Neuron (in vitro differentiated cells): ENCODE results near the gene IQCM.
"Not testable (repeated sequence)": the region's sequence is repeated elsewhere in the genome, so short reads cannot be mapped to it uniquely, and the experiment has no call there.

Experiments used
- H2AFZ ChIP-seq: one replicate; pipeline ENCODE4 v1.6.1; 2013; ENCODE audit warnings: low read depth, mild to moderate bottlenecking, inconsistent platforms, low read length, moderate library complexity
- H3K27me3 ChIP-seq: one replicate; pipeline ENCODE4 v1.6.1; 2013; ENCODE audit warnings: low read length; ENCODE audit not compliant: insufficient read depth
- H3K36me3 ChIP-seq: one replicate; pipeline ENCODE4 v1.6.1; 2013; ENCODE audit warnings: low read length; ENCODE audit not compliant: insufficient read depth
- H3K4me1 ChIP-seq: one replicate; pipeline ENCODE4 v1.6.1; 2013; ENCODE audit warnings: low read length; ENCODE audit not compliant: insufficient read depth
- H3K4me3 ChIP-seq: 2 replicates; pipeline ENCODE4 v1.5.1; 2013; ENCODE audit warnings: mild to moderate bottlenecking, low read length, moderate library complexity
- H3K9me3 ChIP-seq: one replicate; pipeline ENCODE4 v1.6.1; 2013; ENCODE audit warnings: low read length

IQCM gene

GRCh38 chr4:149511558-149512298, 303.9 kb downstream of the IQCM start:
- Histone ChIP-seq H3K4me1 (no peaks in the 10 kb centered on the region), H3K27me3 (no peaks in the 10 kb centered on the region), H2AFZ (no peak overlapping the region), H3K36me3 (no peaks in the 10 kb centered on the region), H3K4me3 (no peak overlapping the region), H3K9me3 (no peaks in the 10 kb centered on the region)

- not testable (repeated sequence) for H2AFZ ChIP-seq, H3K4me1 ChIP-seq, H3K27me3 ChIP-seq, H3K9me3 ChIP-seq, H3K36me3 ChIP-seq, H3K4me3 ChIP-seq
Measured at GRCh38 chr4:149507309-149507708, 308.3 kb downstream of the IQCM start.

DNA sequence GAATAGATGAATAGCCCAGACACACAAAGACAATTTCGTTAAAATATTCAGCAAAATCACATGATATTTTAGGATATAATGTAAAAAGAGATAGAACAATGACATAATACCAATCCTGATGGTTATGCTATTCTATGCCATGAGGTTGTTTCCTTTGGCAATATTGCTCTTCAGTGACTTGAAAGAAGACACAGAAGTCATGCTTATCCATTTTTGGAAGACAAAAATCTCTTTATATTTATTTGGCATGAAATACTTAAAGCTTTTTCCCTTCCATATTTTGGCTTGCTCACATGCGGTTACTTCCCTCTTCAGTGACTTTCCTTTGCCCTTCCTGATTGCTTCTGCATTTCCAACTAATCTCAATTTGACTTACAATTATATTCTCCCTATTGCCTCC, 314.8 kb downstream of the IQCM start:
- H3K36me3 ChIP-seq: no peaks in the 10 kb centered on the region
- H3K4me1 ChIP-seq: no peaks in the 10 kb centered on the region
- H3K27me3 ChIP-seq: no peaks in the 10 kb centered on the region
- no peaks in the 10 kb centered on the region for H3K9me3 ChIP-seq
- no peak overlapping the region for H2AFZ ChIP-seq
- no peak overlapping the region for H3K4me3 ChIP-seq

DNA sequence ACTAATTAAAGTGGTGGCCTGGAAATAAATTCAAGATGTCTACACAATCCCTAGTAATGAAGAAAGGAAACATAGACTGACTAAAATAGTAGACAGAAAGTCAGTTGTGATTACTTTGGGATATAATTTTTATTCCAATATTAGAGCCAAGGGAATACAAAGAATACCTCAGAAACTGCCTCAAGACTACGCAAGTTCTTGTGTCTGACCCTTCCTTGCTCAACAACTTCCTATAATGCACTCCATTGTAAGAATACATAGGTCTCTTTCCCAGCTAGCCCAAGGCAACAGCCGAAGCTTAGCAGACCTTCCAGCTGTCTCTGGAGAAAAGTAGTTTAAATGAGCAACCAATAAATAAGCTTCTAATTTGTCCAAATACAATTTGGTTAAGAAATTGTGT, 315.9 kb downstream of the IQCM start:
- Histone ChIP-seq H2AFZ (no peak overlapping the region), H3K27me3 (no peaks in the 10 kb centered on the region), H3K36me3 (no peaks in the 10 kb centered on the region), H3K4me3 (no peak overlapping the region), H3K4me1 (no peaks in the 10 kb centered on the region), H3K9me3 (no peaks in the 10 kb centered on the region)

DNA sequence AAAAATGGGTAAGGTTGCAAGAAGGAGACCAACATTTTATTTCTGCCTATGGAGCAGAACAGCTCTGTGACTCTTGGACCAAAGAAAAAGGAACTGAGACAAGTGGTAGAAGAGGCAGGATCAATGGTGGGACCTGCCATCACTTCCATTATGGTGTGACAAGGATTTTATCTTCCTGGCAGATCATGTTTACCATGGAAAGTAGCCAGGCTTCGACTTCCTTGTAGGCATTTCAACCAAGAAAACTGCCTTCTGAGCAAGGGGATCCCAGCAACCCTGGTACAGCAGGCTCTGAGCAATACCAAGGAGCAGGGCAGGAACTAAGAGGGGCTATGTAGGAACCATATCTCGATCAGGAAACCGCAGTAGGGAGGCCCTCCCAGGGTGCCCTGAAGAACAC, 317.4 kb downstream of the IQCM start:
- Histone ChIP-seq H3K9me3 (no peaks in the 10 kb centered on the region), H2AFZ (no peak overlapping the region), H3K4me1 (no peaks in the 10 kb centered on the region), H3K36me3 (no peaks in the 10 kb centered on the region), H3K27me3 (no peaks in the 10 kb centered on the region), H3K4me3 (no peak overlapping the region)

GRCh38 chr4:149493492-149493891, 322.2 kb downstream of the IQCM start:
- H3K27me3 ChIP-seq: no peaks in the 10 kb centered on the region
- H3K4me3 ChIP-seq: no peak overlapping the region
- no peaks in the 10 kb centered on the region for H3K36me3 ChIP-seq
- no peaks in the 10 kb centered on the region for H3K4me1 ChIP-seq
- H3K9me3 ChIP-seq: no peaks in the 10 kb centered on the region
- H2AFZ ChIP-seq: no peak overlapping the region

DNA sequence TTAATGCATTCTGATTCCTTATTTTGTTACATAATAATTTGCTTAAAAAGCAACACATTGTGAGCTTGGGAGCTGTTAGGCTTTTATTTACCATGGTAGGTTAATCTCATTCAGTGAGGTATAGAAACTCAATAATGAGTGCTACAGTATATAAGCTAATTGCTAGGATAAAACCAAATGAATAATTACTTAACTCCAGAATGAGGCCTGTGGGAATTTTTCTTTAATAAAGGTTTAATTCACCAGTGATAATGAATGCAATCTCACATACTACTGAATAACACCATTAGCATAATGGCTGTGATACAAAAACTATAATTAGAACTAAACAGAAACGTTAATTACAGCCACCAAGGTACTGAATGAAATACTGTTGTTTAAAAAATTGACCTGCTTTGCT, 326.3 kb downstream of the IQCM start:
- Histone ChIP-seq H3K4me1 (no peaks in the 10 kb centered on the region), H3K9me3 (no peaks in the 10 kb centered on the region), H3K4me3 (no peak overlapping the region)

DNA sequence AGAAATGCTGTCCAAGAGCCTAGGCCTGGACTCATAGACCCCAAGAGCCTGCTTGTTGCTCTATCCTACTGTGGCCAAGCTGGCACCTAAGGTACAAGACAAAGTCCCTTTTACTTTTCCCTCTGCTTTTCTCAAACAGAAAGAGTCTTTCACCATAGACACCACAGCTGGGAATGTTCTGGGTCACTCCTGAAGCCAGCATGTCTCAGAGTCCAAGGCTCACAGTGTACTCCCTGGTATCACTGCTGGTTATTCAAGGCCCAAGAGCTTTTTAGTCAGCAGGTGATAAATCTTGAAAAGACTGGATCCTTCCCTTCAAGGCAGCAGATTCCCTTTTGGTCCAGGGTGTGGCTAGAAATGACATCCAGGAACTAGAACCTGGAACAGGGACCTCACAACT, 328.8 kb downstream of the IQCM start:
- no peaks in the 10 kb centered on the region for H3K4me1 ChIP-seq
- no peaks in the 10 kb centered on the region for H3K9me3 ChIP-seq
- H3K4me3 ChIP-seq: no peak overlapping the region
- H3K36me3 ChIP-seq: no peaks in the 10 kb centered on the region
- no peaks in the 10 kb centered on the region for H3K27me3 ChIP-seq
- no peak overlapping the region for H2AFZ ChIP-seq

More for the DNA sequence above, 326.3 kb downstream of the IQCM start:
- no peaks in the 10 kb centered on the region for H3K27me3 ChIP-seq
- no peak overlapping the region for H2AFZ ChIP-seq
- H3K36me3 ChIP-seq: no peaks in the 10 kb centered on the region

DNA sequence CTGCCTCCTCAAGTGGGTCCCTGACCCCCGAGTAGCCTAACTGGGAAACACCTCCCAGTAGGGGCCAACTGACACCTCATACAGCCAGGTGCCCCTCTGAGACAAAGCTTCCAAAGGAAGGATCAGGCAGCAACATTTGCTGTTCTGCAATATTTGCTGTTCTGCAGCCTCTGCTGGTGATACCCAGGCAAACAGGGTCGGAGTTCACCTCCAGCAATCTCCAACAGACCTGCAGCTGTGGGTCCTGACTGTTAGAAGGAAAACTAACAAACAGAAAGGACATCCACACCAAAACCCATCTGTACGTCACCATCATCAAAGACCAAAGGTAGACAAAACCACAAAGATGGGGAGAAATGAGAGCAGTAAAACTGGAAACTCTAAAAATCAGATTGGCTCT, 347.0 kb downstream of the IQCM start:
- H3K27me3 ChIP-seq, H3K4me3 ChIP-seq: not testable (repeated sequence)

DNA sequence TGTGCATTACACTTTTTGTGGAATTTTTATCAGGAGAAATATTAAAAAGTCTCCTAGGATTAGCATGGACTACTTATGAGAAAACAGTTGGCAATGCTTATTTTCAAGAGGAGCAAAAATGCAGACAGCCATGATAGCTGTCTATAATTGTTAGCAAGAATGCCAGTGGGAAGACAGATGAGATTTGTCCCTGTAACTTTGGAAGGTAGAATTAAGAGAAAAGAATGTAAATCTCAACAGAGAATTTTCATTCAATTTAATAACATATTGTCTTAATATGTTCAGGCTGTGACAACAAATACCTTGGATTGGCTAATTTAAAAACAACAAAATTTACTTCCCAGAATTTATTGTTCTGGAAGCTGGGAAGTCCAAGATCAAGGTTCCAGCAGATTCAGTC, 349.2 kb downstream of the IQCM start:
- Histone ChIP-seq H3K9me3 (no peaks in the 10 kb centered on the region), H3K4me1 (no peaks in the 10 kb centered on the region), H3K36me3 (no peaks in the 10 kb centered on the region)

More for the DNA sequence above, 347.0 kb downstream of the IQCM start:
- H3K36me3 ChIP-seq, H2AFZ ChIP-seq, H3K4me1 ChIP-seq, H3K9me3 ChIP-seq: not testable (repeated sequence)

DNA sequence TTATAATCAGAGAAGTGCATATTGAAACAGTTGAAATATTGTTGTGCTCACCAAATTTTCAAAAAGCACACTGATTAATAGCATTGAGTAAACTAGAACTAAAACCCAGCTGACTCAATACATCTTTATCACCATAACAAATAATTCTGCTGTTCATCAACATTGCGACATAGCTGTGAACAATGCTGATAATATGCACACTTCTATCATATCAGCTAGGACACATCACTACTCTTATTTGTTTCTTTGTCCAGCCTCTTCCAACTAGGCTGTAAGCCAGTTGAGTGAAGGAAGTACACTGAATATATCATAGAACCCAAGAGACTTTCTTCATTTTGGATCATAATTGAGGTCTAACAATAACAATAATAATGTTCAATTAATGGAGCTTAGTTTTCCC, 349.7 kb downstream of the IQCM start:
- H3K4me3 ChIP-seq: no peak overlapping the region
- H3K36me3 ChIP-seq: no peaks in the 10 kb centered on the region
- H3K4me1 ChIP-seq: no peaks in the 10 kb centered on the region
- no peaks in the 10 kb centered on the region for H3K27me3 ChIP-seq
- H2AFZ ChIP-seq: no peak overlapping the region
- no peaks in the 10 kb centered on the region for H3K9me3 ChIP-seq

More for the DNA sequence above, 349.2 kb downstream of the IQCM start:
- no peak overlapping the region for H3K4me3 ChIP-seq
- H2AFZ ChIP-seq: no peak overlapping the region
- no peaks in the 10 kb centered on the region for H3K27me3 ChIP-seq

DNA sequence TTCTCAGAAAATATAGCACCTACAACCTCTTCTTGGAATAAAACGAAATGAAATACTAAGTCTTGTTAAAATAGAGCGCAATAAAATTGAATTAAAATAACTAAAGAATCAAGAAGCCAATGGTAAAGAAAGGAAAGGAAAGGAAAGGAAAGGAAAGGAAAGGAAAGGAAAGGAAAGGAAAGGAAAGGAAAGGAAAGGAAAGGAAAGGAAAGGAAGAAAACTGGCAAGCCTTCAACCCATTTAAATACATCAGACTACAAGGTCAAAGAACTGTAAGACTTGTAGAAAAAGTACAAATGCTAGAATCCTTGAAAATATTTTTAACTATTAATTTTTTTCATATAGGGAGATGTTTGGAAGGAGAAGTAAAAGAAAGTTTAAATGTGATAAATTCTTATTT, 372.1 kb downstream of the IQCM start:
- H3K9me3 ChIP-seq: no peaks in the 10 kb centered on the region
- H2AFZ ChIP-seq: no peak overlapping the region
- no peaks in the 10 kb centered on the region for H3K36me3 ChIP-seq
- no peaks in the 10 kb centered on the region for H3K4me1 ChIP-seq
- H3K27me3 ChIP-seq: no peaks in the 10 kb centered on the region
- no peak overlapping the region for H3K4me3 ChIP-seq

GRCh38 chr4:149441338-149441737, 374.3 kb downstream of the IQCM start:
- Histone ChIP-seq H3K36me3 (no peaks in the 10 kb centered on the region), H3K4me3 (no peak overlapping the region), H3K27me3 (no peaks in the 10 kb centered on the region), H2AFZ (no peak overlapping the region), H3K9me3 (no peaks in the 10 kb centered on the region), H3K4me1 (no peaks in the 10 kb centered on the region)

DNA sequence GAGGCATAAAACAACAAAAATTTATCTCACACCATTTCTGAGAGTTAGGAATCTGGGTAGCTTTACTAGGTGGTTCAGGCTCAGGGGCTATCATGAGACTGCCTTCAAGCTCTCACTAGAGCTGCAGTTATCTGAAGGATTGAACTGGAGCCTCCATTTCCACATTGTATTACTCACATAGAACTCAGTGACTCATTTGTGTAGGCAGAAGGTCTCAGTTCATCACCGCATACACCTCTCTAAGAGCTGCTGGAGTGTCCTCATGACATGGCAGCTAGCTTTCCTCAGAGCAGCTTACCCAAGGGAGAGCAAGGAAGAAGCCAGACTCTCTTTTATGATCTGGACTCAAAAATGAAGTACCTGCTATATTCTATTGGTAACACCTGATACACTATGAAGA, 389.2 kb downstream of the IQCM start:
- H3K27me3 ChIP-seq: no peaks in the 10 kb centered on the region
- no peaks in the 10 kb centered on the region for H3K9me3 ChIP-seq
- no peaks in the 10 kb centered on the region for H3K36me3 ChIP-seq
- H3K4me3 ChIP-seq: no peak overlapping the region
- H2AFZ ChIP-seq: no peak overlapping the region
- no peaks in the 10 kb centered on the region for H3K4me1 ChIP-seq
